HEK293 (cell line): ENCODE data around the gene LIME1.
A peak's percentile ranks its signal among the peaks of the same experiment; 100 is the strongest.

ENCODE experiments used
- GLIS2 ChIP-seq: fragments of 450-650 bp; formaldehyde crosslinking; IDR thresholded peaks from 2 replicates; pipeline ENCODE4 v1.5.1; 2016; ENCODE audit warnings: missing biosample characterization, missing genetic modification characterization
- HOXC10 ChIP-seq: sonication (generic); formaldehyde crosslinking; IDR thresholded peaks from 2 replicates; pipeline ENCODE4 v1.8.1; 2023; ENCODE audit warnings: mild to moderate bottlenecking, missing genetic modification reagents
- KLF9 ChIP-seq: fragments of 450-650 bp; formaldehyde crosslinking; IDR thresholded peaks from 2 replicates; pipeline ENCODE4 v1.5.1; 2016; ENCODE audit warnings: missing biosample characterization, missing genetic modification characterization, low read depth
- MZF1 ChIP-seq: fragments of 450-650 bp; formaldehyde crosslinking; IDR thresholded peaks from 2 replicates; pipeline ENCODE4 v1.5.1; 2017; ENCODE audit warnings: missing biosample characterization, missing genetic modification characterization, borderline replicate concordance
- SP2 ChIP-seq: fragments of 450-650 bp; formaldehyde crosslinking; IDR thresholded peaks from 2 replicates; pipeline ENCODE4 v1.5.1; 2016; ENCODE audit warnings: missing biosample characterization, missing genetic modification characterization
- TCF7L2 ChIP-seq: IDR thresholded peaks from 2 replicates; pipeline ENCODE4 v1.6.1; 2011; ENCODE audit warnings: low read depth, mild to moderate bottlenecking, inconsistent platforms, low read length, moderate library complexity, borderline replicate concordance
- ZBTB48 ChIP-seq: fragments of 450-650 bp; formaldehyde crosslinking; IDR thresholded peaks from 2 replicates; pipeline ENCODE4 v1.5.1; 2016; ENCODE audit warnings: missing biosample characterization, missing genetic modification characterization
- ZNF266 ChIP-seq: fragments of 450-650 bp; formaldehyde crosslinking; IDR thresholded peaks from 2 replicates; pipeline ENCODE4 v1.5.1; 2016; ENCODE audit warnings: missing biosample characterization, missing genetic modification characterization, low read depth
- ZNF354C ChIP-seq: fragments of 450-650 bp; formaldehyde crosslinking; IDR thresholded peaks from 2 replicates; pipeline ENCODE4 v1.5.1; 2016; ENCODE audit warnings: missing biosample characterization, missing genetic modification characterization, low read depth, borderline replicate concordance
- ZNF426 ChIP-seq: fragments of 450-650 bp; formaldehyde crosslinking; IDR thresholded peaks from 2 replicates; pipeline ENCODE4 v1.5.1; 2017; ENCODE audit warnings: missing biosample characterization, missing genetic modification characterization, mild to moderate bottlenecking, inconsistent platforms, moderate library complexity
- ZNF510 ChIP-seq: fragments of 450-650 bp; formaldehyde crosslinking; IDR thresholded peaks from 2 replicates; pipeline ENCODE4 v1.5.1; 2018; ENCODE audit warnings: mild to moderate bottlenecking, missing genetic modification characterization, missing biosample characterization; ENCODE audit not compliant: insufficient replicate concordance
- ZNF544 ChIP-seq: fragments of 450-650 bp; formaldehyde crosslinking; IDR thresholded peaks from 2 replicates; pipeline ENCODE4 v1.5.0; 2017; ENCODE audit warnings: missing biosample characterization, missing genetic modification characterization
- ZNF548 ChIP-seq: fragments of 450-650 bp; formaldehyde crosslinking; IDR thresholded peaks from 2 replicates; pipeline ENCODE4 v1.5.1; 2016; ENCODE audit warnings: missing biosample characterization, missing genetic modification characterization
- ZNF561 ChIP-seq: fragments of 450-650 bp; IDR thresholded peaks from 2 replicates; pipeline ENCODE4 v1.5.1; 2018; ENCODE audit warnings: missing biosample characterization, missing genetic modification characterization, borderline replicate concordance
- ZNF571 ChIP-seq: fragments of 450-650 bp; formaldehyde crosslinking; IDR thresholded peaks from 2 replicates; pipeline ENCODE4 v1.5.0; 2017; ENCODE audit warnings: missing biosample characterization, missing genetic modification characterization
- ZNF624 ChIP-seq: fragments of 450-650 bp; formaldehyde crosslinking; IDR thresholded peaks from 2 replicates; pipeline ENCODE4 v1.5.1; 2017; ENCODE audit warnings: missing biosample characterization, missing genetic modification characterization
- ZNF747 ChIP-seq: fragments of 450-650 bp; formaldehyde crosslinking; IDR thresholded peaks from 2 replicates; pipeline ENCODE4 v1.5.1; 2016; ENCODE audit warnings: missing biosample characterization, missing genetic modification characterization
- ZNF768 ChIP-seq: fragments of 450-650 bp; formaldehyde crosslinking; IDR thresholded peaks from 2 replicates; pipeline ENCODE4 v1.5.1; 2018; ENCODE audit warnings: missing biosample characterization, mild to moderate bottlenecking, missing genetic modification characterization
- ZNF776 ChIP-seq: fragments of 450-650 bp; formaldehyde crosslinking; IDR thresholded peaks from 2 replicates; pipeline ENCODE4 v1.5.0; 2017; ENCODE audit warnings: missing biosample characterization, missing genetic modification characterization, borderline replicate concordance
- ZNF785 ChIP-seq: fragments of 450-650 bp; formaldehyde crosslinking; IDR thresholded peaks from 2 replicates; pipeline ENCODE4 v1.5.1; 2016; ENCODE audit warnings: missing biosample characterization, missing genetic modification characterization
- ZSCAN30 ChIP-seq: fragments of 450-650 bp; IDR thresholded peaks from 2 replicates; pipeline ENCODE4 v1.5.1; 2018; ENCODE audit warnings: missing biosample characterization, mild to moderate bottlenecking, missing genetic modification characterization, moderate library complexity
- TF ChIP-seq, protein P1 (sequence below): fragments of 450-650 bp; formaldehyde crosslinking; optimal IDR thresholded peaks from 2 replicates; pipeline ENCODE3; 2016; ENCODE audit warnings: missing biosample characterization, mild to moderate bottlenecking, missing genetic modification characterization
- TF ChIP-seq, protein P2 (sequence below): fragments of 450-650 bp; formaldehyde crosslinking; conservative IDR thresholded peaks from 2 replicates; pipeline ENCODE4 v1.5.1; 2016; ENCODE audit warnings: low read depth, missing biosample characterization, missing genetic modification characterization
- TF ChIP-seq, protein P3 (sequence below): fragments of 450-650 bp; formaldehyde crosslinking; IDR thresholded peaks from 2 replicates; pipeline ENCODE4 v1.5.1; 2016; ENCODE audit warnings: missing biosample characterization, missing genetic modification characterization
- TF ChIP-seq, protein P4 (sequence below): fragments of 450-650 bp; formaldehyde crosslinking; IDR thresholded peaks from 2 replicates; pipeline ENCODE4 v1.5.1; 2016; ENCODE audit warnings: missing biosample characterization, missing genetic modification characterization, borderline replicate concordance
- TF ChIP-seq, protein P5 (sequence below): IDR thresholded peaks from 2 replicates; pipeline ENCODE4 v1.6.1; 2011; ENCODE audit warnings: mild to moderate bottlenecking, low read depth, low read length, borderline replicate concordance
- TF ChIP-seq, protein P6 (sequence below): fragments of 450-650 bp; formaldehyde crosslinking; IDR thresholded peaks from 2 replicates; pipeline ENCODE4 v1.5.1; 2017; ENCODE audit warnings: missing biosample characterization, missing genetic modification characterization

The LIME1 gene

DNA sequence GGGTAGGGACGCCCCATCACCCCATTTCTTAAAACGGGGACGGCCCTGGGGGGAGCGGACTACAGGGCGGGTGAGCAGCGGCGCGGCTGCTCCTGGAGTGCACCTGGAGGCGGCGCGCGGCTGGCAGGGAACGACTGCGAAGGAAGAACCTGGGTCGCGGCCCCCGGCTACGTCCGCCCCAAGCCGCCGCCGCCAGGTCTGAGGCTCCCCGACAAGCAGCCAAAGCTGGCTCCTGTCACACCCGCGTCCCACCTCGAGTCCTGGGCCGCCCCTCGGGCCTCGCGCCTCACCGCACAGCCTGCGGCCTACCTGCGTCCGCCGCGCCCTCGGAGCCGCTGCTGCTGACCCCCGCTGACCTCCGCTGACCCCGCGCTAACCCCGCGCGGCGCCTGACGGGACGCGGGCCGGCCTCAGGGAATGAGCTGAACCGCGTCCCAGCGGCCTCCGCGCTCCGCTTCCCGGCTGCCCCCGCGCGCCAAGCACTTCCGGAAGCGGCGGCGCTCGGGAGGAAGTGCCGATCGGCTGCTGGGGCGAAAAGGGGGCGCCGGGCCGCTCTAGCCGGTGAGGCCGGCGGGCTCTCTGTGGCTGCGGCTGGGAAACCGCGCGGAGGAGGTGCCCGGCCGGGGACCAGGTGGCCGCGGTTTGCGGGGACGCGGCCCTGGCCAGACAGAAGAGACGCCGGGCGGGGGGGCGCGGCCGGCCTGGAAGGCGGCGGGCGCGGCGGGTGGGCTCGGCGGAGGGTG lies 28.7 kb upstream of the LIME1 start, which contains the start of the genes ARFRP1 and ZGPAT (continued):
- TF ChIP-seq ZNF747 (no peak), ZNF548 (tag by site-specific recombination) (no peak), ZNF426 (tag by site-specific recombination) (no peak), MZF1 (tag by site-specific recombination) (no peak), ZNF266 (tag by site-specific recombination) (no peak), ZNF624 (tag by site-specific recombination) (no peak), ZNF510 (no peak), ZNF776 (no peak), ZSCAN30 (tag by site-specific recombination) (peak; percentile 77), GLIS2 (tag by site-specific recombination) (no peak), ZBTB48 (tag by site-specific recombination) (no peak), ZNF785 (no peak; the same call in 1 of the 2 replicates), KLF9 (tag by site-specific recombination) (no peak), ZNF561 (peak; percentile 96), ZNF768 (tag by site-specific recombination) (no peak), SP2 (tag by site-specific recombination) (peak; percentile 40; the same call in 1 of the 2 replicates), ZNF354C (tag by site-specific recombination) (no peak), HOXC10 (CRISPR knock-in tag) (no peak; the same call in 1 of the 2 replicates), ZNF544 (no peak), ZNF571 (no peak), TCF7L2 (no peak)
- TF ChIP-seq, protein P1, sequence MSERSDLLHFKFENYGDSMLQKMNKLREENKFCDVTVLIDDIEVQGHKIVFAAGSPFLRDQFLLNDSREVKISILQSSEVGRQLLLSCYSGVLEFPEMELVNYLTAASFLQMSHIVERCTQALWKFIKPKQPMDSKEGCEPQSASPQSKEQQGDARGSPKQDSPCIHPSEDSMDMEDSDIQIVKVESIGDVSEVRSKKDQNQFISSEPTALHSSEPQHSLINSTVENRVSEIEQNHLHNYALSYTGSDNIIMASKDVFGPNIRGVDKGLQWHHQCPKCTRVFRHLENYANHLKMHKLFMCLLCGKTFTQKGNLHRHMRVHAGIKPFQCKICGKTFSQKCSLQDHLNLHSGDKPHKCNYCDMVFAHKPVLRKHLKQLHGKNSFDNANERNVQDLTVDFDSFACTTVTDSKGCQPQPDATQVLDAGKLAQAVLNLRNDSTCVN (tag by site-specific recombination): peak; percentile 86
- TF ChIP-seq, protein P2, sequence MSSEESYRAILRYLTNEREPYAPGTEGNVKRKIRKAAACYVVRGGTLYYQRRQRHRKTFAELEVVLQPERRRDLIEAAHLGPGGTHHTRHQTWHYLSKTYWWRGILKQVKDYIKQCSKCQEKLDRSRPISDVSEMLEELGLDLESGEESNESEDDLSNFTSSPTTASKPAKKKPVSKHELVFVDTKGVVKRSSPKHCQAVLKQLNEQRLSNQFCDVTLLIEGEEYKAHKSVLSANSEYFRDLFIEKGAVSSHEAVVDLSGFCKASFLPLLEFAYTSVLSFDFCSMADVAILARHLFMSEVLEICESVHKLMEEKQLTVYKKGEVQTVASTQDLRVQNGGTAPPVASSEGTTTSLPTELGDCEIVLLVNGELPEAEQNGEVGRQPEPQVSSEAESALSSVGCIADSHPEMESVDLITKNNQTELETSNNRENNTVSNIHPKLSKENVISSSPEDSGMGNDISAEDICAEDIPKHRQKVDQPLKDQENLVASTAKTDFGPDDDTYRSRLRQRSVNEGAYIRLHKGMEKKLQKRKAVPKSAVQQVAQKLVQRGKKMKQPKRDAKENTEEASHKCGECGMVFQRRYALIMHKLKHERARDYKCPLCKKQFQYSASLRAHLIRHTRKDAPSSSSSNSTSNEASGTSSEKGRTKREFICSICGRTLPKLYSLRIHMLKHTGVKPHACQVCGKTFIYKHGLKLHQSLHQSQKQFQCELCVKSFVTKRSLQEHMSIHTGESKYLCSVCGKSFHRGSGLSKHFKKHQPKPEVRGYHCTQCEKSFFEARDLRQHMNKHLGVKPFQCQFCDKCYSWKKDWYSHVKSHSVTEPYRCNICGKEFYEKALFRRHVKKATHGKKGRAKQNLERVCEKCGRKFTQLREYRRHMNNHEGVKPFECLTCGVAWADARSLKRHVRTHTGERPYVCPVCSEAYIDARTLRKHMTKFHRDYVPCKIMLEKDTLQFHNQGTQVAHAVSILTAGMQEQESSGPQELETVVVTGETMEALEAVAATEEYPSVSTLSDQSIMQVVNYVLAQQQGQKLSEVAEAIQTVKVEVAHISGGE (tag by site-specific recombination): peak; percentile 80
- TF ChIP-seq, protein P3, sequence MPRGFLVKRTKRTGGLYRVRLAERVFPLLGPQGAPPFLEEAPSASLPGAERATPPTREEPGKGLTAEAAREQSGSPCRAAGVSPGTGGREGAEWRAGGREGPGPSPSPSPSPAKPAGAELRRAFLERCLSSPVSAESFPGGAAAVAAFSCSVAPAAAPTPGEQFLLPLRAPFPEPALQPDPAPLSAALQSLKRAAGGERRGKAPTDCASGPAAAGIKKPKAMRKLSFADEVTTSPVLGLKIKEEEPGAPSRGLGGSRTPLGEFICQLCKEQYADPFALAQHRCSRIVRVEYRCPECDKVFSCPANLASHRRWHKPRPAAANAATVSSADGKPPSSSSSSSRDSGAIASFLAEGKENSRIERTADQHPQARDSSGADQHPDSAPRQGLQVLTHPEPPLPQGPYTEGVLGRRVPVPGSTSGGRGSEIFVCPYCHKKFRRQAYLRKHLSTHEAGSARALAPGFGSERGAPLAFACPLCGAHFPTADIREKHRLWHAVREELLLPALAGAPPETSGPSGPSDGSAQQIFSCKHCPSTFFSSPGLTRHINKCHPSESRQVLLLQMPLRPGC (tag by site-specific recombination): peak; percentile 41; the same call in 1 of the 2 replicates
- TF ChIP-seq, protein P4, sequence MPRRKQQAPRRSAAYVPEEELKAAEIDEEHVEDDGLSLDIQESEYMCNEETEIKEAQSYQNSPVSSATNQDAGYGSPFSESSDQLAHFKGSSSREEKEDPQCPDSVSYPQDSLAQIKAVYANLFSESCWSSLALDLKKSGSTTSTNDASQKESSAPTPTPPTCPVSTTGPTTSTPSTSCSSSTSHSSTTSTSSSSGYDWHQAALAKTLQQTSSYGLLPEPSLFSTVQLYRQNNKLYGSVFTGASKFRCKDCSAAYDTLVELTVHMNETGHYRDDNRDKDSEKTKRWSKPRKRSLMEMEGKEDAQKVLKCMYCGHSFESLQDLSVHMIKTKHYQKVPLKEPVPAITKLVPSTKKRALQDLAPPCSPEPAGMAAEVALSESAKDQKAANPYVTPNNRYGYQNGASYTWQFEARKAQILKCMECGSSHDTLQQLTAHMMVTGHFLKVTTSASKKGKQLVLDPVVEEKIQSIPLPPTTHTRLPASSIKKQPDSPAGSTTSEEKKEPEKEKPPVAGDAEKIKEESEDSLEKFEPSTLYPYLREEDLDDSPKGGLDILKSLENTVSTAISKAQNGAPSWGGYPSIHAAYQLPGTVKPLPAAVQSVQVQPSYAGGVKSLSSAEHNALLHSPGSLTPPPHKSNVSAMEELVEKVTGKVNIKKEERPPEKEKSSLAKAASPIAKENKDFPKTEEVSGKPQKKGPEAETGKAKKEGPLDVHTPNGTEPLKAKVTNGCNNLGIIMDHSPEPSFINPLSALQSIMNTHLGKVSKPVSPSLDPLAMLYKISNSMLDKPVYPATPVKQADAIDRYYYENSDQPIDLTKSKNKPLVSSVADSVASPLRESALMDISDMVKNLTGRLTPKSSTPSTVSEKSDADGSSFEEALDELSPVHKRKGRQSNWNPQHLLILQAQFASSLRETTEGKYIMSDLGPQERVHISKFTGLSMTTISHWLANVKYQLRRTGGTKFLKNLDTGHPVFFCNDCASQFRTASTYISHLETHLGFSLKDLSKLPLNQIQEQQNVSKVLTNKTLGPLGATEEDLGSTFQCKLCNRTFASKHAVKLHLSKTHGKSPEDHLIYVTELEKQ: peak; percentile 41; the same call in 1 of the 2 replicates
- TF ChIP-seq, protein P5, sequence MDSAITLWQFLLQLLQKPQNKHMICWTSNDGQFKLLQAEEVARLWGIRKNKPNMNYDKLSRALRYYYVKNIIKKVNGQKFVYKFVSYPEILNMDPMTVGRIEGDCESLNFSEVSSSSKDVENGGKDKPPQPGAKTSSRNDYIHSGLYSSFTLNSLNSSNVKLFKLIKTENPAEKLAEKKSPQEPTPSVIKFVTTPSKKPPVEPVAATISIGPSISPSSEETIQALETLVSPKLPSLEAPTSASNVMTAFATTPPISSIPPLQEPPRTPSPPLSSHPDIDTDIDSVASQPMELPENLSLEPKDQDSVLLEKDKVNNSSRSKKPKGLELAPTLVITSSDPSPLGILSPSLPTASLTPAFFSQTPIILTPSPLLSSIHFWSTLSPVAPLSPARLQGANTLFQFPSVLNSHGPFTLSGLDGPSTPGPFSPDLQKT: no peak; the same call in 1 of the 2 replicates
- TF ChIP-seq, protein P6, sequence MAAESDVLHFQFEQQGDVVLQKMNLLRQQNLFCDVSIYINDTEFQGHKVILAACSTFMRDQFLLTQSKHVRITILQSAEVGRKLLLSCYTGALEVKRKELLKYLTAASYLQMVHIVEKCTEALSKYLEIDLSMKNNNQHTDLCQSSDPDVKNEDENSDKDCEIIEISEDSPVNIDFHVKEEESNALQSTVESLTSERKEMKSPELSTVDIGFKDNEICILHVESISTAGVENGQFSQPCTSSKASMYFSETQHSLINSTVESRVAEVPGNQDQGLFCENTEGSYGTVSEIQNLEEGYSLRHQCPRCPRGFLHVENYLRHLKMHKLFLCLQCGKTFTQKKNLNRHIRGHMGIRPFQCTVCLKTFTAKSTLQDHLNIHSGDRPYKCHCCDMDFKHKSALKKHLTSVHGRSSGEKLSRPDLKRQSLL (tag by site-specific recombination): 0 out of 2 replicates have a peak, but pooled peaks have one; percentile 19
